GM18499 (cell line): ENCODE measurements around the gene BRD9.
"Not testable (repeated sequence)": the region's sequence is repeated elsewhere in the genome, so short reads cannot be mapped to it uniquely, and the experiment has no call there.

Experiments
- ATAC-seq: cut with Tn5 transposase; IDR thresholded peaks from one replicate; pipeline ENCODE4 v1.9.1; 2021; ENCODE audit warnings: moderate number of reproducible peaks; ENCODE audit not compliant: insufficient read depth, unreplicated experiment

The BRD9 gene

GRCh38 chr5:848671-849111 lies 43.9 kb downstream of the BRD9 start:
- ATAC-seq = no peak

DNA sequence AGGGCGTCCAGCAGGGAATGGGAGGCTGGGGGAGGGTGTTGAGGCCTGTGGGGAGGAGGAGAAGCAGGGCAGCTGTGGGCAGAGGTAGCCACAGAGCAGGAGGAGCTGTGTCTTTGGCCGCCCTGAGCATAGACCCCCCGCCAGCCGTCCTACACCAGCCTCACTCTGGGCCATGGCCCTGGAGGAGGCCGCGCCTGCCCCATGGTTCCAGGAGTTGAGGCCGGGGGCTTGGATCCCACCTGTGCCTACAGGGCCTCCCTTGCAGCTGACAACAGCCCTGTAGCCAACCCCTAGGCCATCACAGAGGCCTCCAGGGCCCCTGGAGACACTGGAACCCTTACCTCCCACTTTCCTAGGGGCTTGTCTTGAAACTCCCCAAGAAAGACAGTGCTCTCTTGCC lies 44.9 kb downstream of the BRD9 start:
- not testable (repeated sequence) for ATAC-seq

GRCh38 chr5:847212-847611 lies 45.4 kb downstream of the BRD9 start:
- not testable (repeated sequence) for ATAC-seq

- not testable (repeated sequence) for ATAC-seq
These were observed 46.0 kb downstream of the BRD9 start for GRCh38 chr5:846602-847091.

DNA sequence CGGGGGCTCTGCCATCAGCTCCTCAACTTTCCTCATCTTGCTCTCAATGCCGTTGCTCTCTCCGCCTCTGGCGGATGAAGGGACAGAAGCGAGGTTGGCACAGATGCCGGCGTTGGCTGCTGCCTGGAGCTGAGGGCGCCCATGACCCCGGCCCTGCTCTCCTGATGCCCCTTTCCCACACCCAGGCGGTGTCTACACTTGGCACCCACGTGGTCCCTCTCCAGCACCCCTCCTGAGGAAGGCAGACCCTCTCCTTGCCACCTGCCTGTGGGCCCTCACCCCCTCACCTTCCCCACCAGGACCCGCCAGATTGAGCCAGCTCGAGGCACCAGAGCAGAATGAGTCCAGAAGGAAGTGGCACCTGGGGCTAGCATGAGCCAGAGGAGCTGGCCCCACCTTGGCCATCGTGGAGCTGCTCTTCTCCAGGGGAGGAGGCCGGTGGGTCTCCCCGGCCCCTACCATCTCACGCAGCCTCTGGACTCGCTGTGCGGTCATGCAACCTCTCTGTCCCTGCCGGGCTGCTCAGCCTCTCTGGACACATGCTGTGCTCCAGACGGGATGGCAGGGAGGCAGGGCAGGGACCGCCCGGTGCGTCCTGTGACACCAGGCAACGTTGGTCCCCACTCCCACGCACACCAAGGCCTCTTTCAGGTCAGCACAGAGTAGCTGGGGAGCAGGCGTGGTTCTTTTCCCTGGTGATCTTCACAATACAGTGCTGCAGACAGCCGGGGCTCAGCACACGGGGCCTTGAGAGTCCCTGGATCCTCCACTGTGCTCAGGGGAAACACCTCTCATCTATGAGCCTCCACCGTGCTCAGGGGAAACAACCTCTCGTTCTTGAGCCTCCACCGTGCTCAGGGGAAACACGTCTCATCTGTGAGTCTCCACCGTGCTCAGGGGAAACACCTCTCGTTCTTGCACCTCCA lies 46.7 kb downstream of the BRD9 start:
- ATAC-seq = not testable (repeated sequence)

DNA sequence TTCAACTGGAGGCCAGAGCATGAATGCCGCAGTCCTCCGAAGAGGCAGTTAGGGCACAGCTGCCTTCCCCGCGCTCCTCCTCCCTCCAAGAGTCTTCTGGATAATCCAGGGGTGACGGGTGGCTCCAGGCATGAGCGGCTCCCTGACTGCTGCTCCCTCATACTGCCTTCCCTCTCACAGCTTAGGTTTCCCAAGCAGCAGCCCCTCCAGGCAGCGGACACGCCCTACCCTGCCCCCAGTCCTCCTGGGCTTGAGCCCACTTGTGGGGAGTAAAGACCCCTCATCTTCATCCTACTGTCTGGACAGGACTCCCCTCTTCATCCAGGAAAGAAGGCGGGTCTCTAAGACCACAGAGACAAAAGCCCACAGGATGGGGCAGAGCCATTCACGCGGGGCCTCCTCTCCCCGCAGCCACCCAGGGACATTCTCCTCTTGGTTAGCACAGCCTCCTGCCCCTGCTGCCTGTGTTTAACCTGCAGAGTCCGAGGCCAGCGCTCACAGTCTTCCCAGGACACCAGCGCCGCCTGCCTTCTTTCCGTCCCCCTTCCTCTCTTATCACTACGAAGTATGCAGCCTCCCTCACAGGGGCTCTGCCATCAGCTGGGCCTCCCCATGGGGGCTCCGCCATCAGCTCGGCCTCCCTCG lies 47.4 kb downstream of the BRD9 start:
- ATAC-seq = not testable (repeated sequence)

DNA sequence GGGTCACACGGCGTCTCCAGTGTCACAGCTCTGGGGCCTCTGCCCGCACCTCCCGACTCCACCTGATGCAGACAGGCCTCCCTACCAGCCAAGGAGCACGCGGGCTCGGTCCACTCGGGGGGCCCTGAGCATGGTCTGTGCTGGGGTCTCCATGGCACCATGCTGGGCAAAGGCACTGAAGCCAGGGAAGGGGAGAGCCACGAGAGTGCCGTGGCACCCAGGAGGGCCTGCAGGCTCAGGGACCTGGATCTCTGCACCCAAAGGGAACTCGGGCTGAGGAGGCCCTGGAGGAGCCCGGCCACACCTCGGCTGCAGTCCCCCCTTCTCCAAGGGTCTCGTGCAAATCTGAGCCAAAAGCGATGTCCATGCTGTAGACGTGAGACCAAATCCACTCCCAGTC lies 48.2 kb downstream of the BRD9 start:
- ATAC-seq = not testable (repeated sequence)

DNA sequence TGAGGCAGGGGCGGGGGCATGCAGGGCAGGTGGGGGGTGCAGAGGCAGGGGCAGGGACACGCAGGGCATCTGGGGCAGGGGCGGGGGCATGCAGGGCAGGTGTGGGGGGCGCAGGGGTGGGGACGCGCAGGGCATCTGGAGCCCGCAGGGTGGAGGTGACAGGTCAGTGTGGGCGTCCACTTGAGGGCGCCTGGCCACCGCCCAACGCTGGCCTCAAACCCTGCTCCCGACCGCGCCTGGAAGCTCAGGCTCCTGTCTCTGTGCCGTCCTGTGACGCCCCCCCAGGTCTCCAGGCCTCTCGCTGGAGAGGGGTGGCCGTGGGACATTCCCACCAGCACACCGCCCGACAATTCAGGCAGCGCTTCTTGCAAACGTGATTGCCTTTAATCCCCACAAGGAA lies 48.7 kb downstream of the BRD9 start:
- ATAC-seq = not testable (repeated sequence)

- ATAC-seq = not testable (repeated sequence)
These were observed 49.2 kb downstream of the BRD9 start for GRCh38 chr5:843371-843770.

DNA sequence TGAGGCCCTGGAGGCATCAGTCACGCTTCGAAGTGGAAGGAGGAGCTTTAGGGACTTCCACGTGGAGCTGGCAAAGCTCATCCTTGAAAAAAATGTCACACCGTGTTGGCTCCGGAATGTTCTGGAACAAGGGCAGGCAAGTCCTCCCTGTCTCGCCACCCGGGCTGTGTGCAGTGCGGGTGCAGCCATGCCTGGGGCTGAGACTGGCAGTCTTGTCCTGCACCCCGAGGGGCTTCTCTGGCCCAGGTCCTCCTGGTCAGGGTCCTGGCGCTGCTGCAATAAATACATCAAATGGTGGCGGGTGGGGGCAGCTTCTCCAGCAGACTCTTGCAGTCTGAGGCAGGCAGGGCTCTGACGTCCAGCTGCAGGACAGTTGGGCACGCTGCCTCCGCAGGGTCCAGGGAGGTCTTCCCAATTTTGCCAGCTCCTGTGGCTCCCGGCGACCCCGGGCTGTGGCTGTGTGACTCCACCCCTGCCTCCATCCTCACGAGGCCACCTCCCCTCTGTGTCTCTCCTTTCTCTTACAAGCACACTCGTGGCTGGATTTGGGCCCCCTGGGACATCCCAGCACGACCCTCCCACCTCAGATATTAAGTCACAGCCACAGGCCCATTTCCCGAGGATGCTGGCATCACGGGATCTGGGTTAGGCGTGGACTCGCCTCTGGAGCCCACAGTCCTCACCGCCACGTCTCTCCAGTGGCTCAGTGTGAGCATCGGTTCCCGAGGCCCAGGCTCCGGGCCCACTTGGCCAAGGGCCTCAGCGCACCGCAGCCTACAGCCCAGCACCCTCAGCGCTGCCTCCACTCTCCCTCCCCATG lies 50.0 kb downstream of the BRD9 start:
- not testable (repeated sequence) for ATAC-seq

- not testable (repeated sequence) for ATAC-seq
These were observed 50.8 kb downstream of the BRD9 start for GRCh38 chr5:841531-842401.

DNA sequence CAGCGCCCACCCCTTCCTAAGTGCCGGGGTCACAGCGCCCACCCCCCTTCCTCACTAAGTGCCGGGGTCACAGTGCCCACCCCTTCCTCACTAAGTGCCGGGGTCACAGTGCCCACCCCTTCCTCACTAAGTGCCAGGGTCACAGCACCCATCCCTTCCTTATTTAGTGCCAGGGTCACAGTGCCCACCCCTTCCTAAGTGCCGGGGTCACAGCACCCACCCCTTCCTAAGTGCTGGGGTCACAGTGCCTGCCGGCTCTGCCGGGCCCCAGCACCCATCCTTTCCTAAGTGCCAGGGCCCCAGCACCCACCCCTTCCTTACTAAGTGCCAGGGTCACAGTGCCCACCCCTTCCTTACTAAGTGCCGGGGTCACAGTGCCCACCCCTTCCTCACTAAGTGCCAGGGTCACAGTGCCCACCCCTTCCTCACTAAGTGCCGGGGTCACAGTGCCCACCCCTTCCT lies 51.6 kb downstream of the BRD9 start:
- not testable (repeated sequence) for ATAC-seq

DNA sequence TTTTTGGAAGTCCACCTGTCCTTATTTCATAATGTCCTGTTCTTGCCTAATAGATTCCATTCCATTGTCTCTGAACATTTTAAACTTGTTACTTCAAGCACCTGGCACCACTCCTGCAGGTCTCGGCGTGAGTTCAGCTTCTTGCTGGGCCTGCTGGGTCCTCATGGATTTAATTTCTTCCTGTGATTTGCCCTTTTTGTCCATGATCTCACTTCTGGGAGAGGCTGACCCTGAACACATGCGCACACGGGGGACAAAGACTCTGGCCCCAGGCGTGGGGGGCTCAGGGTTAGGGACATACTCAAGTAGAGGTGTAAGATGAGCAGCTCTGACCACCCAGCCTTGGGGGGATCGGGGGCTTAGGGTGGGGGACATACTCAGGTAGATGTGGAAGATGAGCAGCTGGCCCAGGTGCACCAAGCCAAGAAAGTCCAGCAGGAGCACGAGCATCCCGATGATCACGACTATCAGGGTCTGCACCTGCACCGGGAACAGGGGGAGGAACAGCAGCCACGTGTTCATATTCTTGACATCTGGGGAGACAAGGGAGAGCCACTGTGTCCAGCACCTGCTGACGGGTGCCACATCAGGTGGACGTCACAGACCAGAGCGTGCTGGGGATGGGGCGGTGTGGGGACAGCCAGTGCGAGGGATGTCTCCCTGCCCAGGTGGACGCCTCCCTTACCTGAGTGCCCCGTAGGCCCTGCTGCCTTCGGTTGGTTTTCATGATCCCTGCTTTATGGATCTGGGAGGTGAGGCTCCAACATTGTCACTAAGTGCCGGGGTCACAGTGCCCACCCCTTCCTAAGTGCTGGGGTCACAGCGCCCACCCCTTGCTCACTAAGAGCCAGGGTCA lies 52.3 kb downstream of the BRD9 start:
- not testable (repeated sequence) for ATAC-seq

- not testable (repeated sequence) for ATAC-seq
These were observed 54.2 kb downstream of the BRD9 start for GRCh38 chr5:838431-838851.

GRCh38 chr5:837621-838121 lies 54.9 kb downstream of the BRD9 start:
- ATAC-seq = not testable (repeated sequence)

- not testable (repeated sequence) for ATAC-seq
These were observed 56.5 kb downstream of the BRD9 start for GRCh38 chr5:835933-836612.

- not testable (repeated sequence) for ATAC-seq
These were observed 58.6 kb downstream of the BRD9 start for GRCh38 chr5:834013-834412.

GRCh38 chr5:828194-828593 lies 64.4 kb downstream of the BRD9 start:
- not testable (repeated sequence) for ATAC-seq
